Kidney epithelial cell (primary cell): Measurements from ENCODE around the gene DNAJC7. TPM values are rescaled to one million over a fixed set of nuclear protein-coding genes. Genes with fewer than 3 reads are reported as not detected.

Source experiments
- DNase-seq: peaks from one replicate; pipeline ENCODE4 v3.0.0-alpha.2; 2010; ENCODE audit warnings: low read depth
- H3K27me3 ChIP-seq: 2 replicates; pipeline ENCODE4 v1.6.0; 2011; ENCODE audit warnings: low read length; ENCODE audit not compliant: control insufficient read depth, insufficient read depth
- H3K36me3 ChIP-seq: 2 replicates; pipeline ENCODE4 v1.5.1; 2011; ENCODE audit warnings: low read length; ENCODE audit not compliant: control insufficient read depth, insufficient read depth
- H3K4me3 ChIP-seq: 2 replicates; pipeline ENCODE4 v1.5.1; 2011; ENCODE audit warnings: low read depth, mild to moderate bottlenecking, control low read depth, low read length
- total RNA-seq: library from RNA; depleted of rRNA; stranded (reverse); fragments of >200 nt; gene quantifications from 2 replicates; pipeline ENCODE4 v1.2.3, GENCODE V29; 2015
- TF ChIP-seq, protein P1 (sequence below): IDR thresholded peaks from 2 replicates; pipeline ENCODE4 v1.5.1; 2011; ENCODE audit warnings: mild to moderate bottlenecking, moderate library complexity, low read length, control low read depth, inconsistent platforms; ENCODE audit not compliant: insufficient read depth, poor library complexity, severe bottlenecking

DNAJC7 gene
- total RNA-seq, 1 donor from 2014 or later, result 73.5 TPM

DNA sequence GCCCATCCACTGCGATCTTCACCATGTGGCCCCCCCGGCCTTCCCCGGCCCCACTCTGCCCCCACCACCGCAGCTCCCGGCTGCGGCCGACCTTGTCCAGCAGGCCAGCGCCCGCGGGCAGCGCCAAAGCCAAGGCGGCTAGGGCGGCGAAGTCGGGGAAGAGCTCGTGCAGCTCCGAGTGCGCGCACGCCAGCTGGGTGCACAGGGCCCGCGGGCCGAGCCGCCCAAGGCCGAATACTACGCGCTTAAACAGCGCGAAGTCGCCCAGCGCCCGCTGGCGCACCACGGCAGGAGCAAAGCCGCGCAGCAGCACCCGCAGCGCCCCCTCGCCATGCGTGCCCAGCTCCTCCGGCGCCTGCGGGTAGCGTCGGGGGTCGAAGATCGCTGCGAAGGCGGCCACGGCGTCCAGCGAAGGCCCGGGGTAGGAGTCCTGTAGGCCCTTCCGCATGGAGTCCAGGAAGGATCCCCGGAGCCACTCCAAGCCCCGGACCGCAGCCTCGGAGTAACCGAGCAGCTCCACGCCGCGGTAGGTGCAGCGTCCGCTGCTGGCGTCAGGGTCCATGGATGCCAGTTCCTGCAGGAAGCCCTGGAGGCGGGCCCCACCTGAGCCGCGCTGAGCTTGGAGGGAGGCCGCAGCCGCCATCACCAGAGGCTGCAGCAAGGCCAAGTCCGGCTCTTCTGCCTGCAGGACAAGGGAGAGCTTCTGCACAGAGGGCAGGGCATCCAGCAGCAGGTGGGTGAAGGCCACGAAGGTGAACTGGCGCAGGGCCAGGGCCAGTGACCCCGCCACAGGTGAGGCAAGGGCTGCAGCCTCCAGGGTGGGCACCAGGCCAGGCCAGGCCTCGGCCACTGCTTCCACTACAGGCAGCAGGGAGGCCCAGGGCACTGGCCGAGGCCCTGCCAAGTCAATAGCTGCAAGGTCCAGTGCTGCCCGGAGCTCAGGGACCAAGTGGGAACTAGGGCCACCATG is 22.8 kb upstream of the DNAJC7 start:
- Histone ChIP-seq H3K36me3 (no peaks in the 10 kb centered on the region), H3K4me3 (no peak overlapping the region), H3K27me3 (peaks cover 6% of the 10 kb centered on the region)
- no peak for DNase-seq
- TF ChIP-seq, protein P1, sequence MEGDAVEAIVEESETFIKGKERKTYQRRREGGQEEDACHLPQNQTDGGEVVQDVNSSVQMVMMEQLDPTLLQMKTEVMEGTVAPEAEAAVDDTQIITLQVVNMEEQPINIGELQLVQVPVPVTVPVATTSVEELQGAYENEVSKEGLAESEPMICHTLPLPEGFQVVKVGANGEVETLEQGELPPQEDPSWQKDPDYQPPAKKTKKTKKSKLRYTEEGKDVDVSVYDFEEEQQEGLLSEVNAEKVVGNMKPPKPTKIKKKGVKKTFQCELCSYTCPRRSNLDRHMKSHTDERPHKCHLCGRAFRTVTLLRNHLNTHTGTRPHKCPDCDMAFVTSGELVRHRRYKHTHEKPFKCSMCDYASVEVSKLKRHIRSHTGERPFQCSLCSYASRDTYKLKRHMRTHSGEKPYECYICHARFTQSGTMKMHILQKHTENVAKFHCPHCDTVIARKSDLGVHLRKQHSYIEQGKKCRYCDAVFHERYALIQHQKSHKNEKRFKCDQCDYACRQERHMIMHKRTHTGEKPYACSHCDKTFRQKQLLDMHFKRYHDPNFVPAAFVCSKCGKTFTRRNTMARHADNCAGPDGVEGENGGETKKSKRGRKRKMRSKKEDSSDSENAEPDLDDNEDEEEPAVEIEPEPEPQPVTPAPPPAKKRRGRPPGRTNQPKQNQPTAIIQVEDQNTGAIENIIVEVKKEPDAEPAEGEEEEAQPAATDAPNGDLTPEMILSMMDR, result no peak

DNA sequence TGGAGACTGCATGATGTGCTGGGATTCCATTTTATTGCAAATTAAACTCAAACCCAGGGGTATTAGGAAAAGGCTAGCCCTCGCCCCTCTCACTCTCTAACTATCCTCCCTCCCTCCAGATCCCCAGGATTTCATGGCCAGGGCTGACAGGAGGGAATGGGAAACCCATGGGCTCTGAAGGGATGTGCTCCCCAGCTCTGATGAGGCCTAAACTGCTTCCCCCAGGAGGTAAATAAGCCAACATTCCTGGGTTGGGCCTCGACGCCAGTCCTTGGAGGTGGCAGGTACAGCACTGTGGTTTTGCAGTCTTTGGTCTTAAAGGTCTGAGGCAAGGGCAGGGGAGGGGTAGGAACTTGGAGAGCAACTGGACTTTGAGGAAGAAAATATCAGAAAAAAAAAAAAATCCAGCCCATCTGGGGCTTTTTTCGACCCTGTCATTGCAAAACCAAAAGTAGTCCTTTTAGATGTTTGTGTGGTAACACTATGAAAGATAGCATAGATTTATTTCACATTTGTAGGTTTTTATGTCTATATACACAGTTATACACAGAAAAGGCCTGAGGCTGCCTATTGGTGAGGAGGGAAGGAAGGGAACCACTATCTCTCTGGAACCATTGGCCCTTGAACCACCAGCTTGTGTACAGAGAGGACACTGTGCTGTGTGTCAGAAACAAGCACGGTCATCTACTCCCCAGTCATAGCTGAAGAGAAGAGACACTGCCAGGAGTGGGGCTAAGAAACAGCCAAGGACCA is 21.2 kb upstream of the DNAJC7 start:
- Histone ChIP-seq H3K36me3 (no peaks in the 10 kb centered on the region), H3K27me3 (peaks cover 6% of the 10 kb centered on the region), H3K4me3 (no peak overlapping the region)
- DNase-seq, result no peak
- TF ChIP-seq, protein P1, result no peak

DNA sequence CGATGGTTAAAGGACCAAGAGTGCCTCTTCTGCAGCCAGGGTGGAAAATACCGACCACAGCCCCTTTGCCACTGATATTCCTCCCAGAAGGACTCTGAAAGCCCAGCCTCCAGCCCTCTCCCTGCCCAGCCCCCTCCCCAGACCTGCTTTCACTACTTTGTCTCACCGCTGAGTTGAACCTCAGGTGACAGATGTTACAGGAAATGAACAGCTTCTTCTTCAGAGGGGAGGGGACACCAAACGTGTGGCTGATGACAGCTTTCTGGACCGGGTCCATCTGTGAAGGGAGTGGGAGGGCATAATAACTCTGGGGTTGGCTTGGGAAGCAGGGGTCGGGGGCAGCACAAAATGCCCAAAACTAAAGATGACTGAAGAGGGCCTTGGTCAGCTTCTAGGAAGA is 16.8 kb upstream of the DNAJC7 start:
- Histone ChIP-seq H3K36me3 (no peaks in the 10 kb centered on the region), H3K27me3 (peaks cover 3% of the 10 kb centered on the region), H3K4me3 (no peak overlapping the region)
- DNase-seq, result no peak
- TF ChIP-seq, protein P1, result no peak

DNA sequence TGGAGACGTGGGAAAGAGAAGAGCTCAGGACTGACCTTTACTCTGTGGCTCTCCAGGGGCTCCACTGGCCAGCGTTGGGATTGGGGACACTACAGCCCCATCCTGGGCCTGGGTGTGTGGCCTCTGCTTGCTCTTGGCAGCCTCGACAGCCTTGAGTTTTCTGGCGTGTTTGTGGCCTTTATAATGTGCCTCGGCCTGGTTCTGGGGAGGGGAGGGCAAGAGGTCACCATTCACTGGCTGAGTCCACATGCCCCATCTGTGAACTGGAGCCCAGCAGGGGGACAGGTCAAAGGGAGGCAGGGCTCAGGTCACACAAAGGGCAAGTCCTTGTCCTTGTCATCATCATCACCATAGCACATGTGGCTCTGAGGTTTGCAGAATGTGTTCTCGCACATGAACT is 14.3 kb upstream of the DNAJC7 start:
- no peak for DNase-seq
- Histone ChIP-seq H3K36me3 (no peaks in the 10 kb centered on the region), H3K27me3 (peaks cover 11% of the 10 kb centered on the region), H3K4me3 (no peak overlapping the region)
- TF ChIP-seq, protein P1, result no peak

DNA sequence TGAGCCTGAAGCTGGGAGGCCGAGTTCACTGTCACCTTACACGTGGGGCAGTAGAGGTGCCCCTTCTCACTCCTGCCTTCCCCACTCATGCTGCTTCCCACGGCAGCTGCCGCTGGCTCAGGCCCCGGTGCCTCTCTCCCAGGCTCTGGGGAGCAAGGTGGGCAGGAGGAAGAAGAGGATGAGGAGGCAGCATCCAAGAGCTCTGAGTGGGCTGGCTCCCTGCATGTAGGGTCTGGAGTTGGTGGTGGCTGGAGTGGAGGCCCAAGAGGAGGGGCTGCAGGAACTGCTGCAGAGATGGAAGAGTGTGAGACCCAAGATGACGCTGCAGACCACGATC is 11.5 kb upstream of the DNAJC7 start:
- DNase-seq, result no peak
- peaks cover 11% of the 10 kb centered on the region for H3K27me3 ChIP-seq
- peaks cover 1% of the 10 kb centered on the region for H3K36me3 ChIP-seq
- TF ChIP-seq, protein P1, result peak; percentile 0
- H3K4me3 ChIP-seq, result no peak overlapping the region
